ENCODE data around the gene GYG2. TPM values are rescaled to one million over a fixed set of nuclear protein-coding genes. Genes with fewer than 3 reads are reported as not detected.
"Not testable (repeated sequence)": the region's sequence is repeated elsewhere in the genome, so short reads cannot be mapped to it uniquely, and the experiment has no call there.

GYG2 gene
- total RNA-seq, 2 donors from 2014 or later, result 12.8 to 22.0 TPM

- intact Hi-C loops (cut with DNase I), result no loop called here
- peak overlapping the region; percentile 18 for H3K27ac ChIP-seq
- H3K9ac ChIP-seq (ENCODE audit: low read depth in 2 of 2, low read length in 2 of 2), result peak overlapping the region in 1 of 2 donors; percentile 34
- H3K27me3 ChIP-seq, result no peaks in the 10 kb centered on the region
- H3K36me3 ChIP-seq, result no peaks in the 10 kb centered on the region
- no peak overlapping the region for H3K4me3 ChIP-seq
- DNase-seq, result peak; percentile 68
- no peaks in the 10 kb centered on the region for H3K9me3 ChIP-seq
- no peak for TF ChIP-seq CTCF (IDR thresholded peaks at IDR 0.05)
- H3K4me1 ChIP-seq, result peaks cover 8% of the 10 kb centered on the region
Observed at GRCh38 chrX:2894885-2895292, 66.2 kb downstream of the GYG2 start.

- H3K9ac ChIP-seq (ENCODE audit: low read depth in 2 of 2, low read length in 2 of 2), result peak overlapping the region; percentile 37 to 77
- no peaks in the 10 kb centered on the region for H3K27me3 ChIP-seq
- no peaks in the 10 kb centered on the region for H3K9me3 ChIP-seq
- intact Hi-C loops (cut with DNase I), result no loop called here
- H3K4me1 ChIP-seq, result peaks cover 8% of the 10 kb centered on the region
- H3K36me3 ChIP-seq, result no peaks in the 10 kb centered on the region
- TF ChIP-seq CTCF (IDR thresholded peaks at IDR 0.05), result no peak
- no peak for DNase-seq
- H3K4me3 ChIP-seq, result no peak overlapping the region
- peak overlapping the region; percentile 77 for H3K27ac ChIP-seq
Observed at GRCh38 chrX:2897311-2897689, 68.6 kb downstream of the GYG2 start.

- Histone ChIP-seq H3K27ac (peak overlapping the region; percentile 77), H3K9ac (ENCODE audit: low read depth in 2 of 2, low read length in 2 of 2) (peak overlapping the region in 1 of 2 donors; percentile 77)
- H3K36me3 ChIP-seq; H3K4me1 ChIP-seq; intact Hi-C loops (cut with DNase I); H3K27me3 ChIP-seq; H3K4me3 ChIP-seq; H3K9me3 ChIP-seq: not testable (repeated sequence)
- peak; percentile 93 for DNase-seq
Observed at GRCh38 chrX:2897690-2898623, 69.2 kb downstream of the GYG2 start.

- no peaks in the 10 kb centered on the region for H3K9me3 ChIP-seq
- peak overlapping the region in 1 of 2 donors; percentile 77 for H3K9ac ChIP-seq (ENCODE audit: low read depth in 2 of 2, low read length in 2 of 2)
- DNase-seq, result peak; percentile 65
- no peaks in the 10 kb centered on the region for H3K27me3 ChIP-seq
- peak overlapping the region; percentile 77 for H3K27ac ChIP-seq
- TF ChIP-seq CTCF (IDR thresholded peaks at IDR 0.05), result no peak
- H3K4me1 ChIP-seq, result peaks cover 8% of the 10 kb centered on the region
- no peak overlapping the region for H3K4me3 ChIP-seq
- intact Hi-C loops (cut with DNase I), result no loop called here
- no peaks in the 10 kb centered on the region for H3K36me3 ChIP-seq
Observed at GRCh38 chrX:2898846-2899512, 70.2 kb downstream of the GYG2 start.

- no peak for DNase-seq
- no peak for TF ChIP-seq CTCF (IDR thresholded peaks at IDR 0.05)
- Histone ChIP-seq H3K27me3 (no peaks in the 10 kb centered on the region), H3K4me3 (no peak overlapping the region), H3K9me3 (no peaks in the 10 kb centered on the region), H3K36me3 (no peaks in the 10 kb centered on the region), H3K27ac (no peak overlapping the region), H3K4me1 (no peaks in the 10 kb centered on the region), H3K9ac (ENCODE audit: low read depth in 2 of 2, low read length in 2 of 2) (no peak overlapping the region)
- intact Hi-C loops (cut with DNase I), result no loop called here
Observed at GRCh38 chrX:2901367-2902036, 72.8 kb downstream of the GYG2 start.
